Gastroesophageal sphincter (tissue), 4 donors: ENCODE results near the gene ZNF18. TPM values are rescaled to one million over a fixed set of nuclear protein-coding genes. Genes with fewer than 3 reads are reported as not detected.

ENCODE experiments used
- ATAC-seq: fragments of 150-250 bp; one replicate; pipeline ENCODE4 v1.9.1; 2016; ENCODE audit warnings: mild to moderate bottlenecking, moderate library complexity
- H3K27ac ChIP-seq, 4 donors: fragments of 200-600 bp; sonication (generic) in 3 of 4; 1 replicate in 3 of 4; 2 replicates in 1 of 4; pipeline ENCODE4 v1.5.1; 2016 to 2019
- H3K27me3 ChIP-seq: fragments of 200-600 bp; sonication (generic); one replicate; pipeline ENCODE4 v1.5.1; 2019
- H3K36me3 ChIP-seq, 2 donors: fragments of 200-600 bp; sonication (generic); one replicate each; pipeline ENCODE4 v1.5.1; 2019; ENCODE audit warnings: control low read depth in 1 of 2
- H3K4me1 ChIP-seq, 3 donors: fragments of 200-600 bp; sonication (generic); 1 replicate in 2 of 3; 2 replicates in 1 of 3; pipeline ENCODE4 v1.5.1; 2016 to 2019; ENCODE audit warnings: control low read depth in 2 of 3
- H3K4me3 ChIP-seq, 2 donors: fragments of 200-600 bp; sonication (generic); one replicate each; pipeline ENCODE4 v1.5.1; 2019; ENCODE audit warnings: mild to moderate bottlenecking in 1 of 2, moderate library complexity in 1 of 2
- H3K9me3 ChIP-seq, 3 donors: fragments of 200-600 bp; sonication (generic); one replicate each; pipeline ENCODE4 v1.5.1; 2017 to 2019; ENCODE audit warnings: control low read depth in 2 of 3
- CTCF ChIP-seq, 4 experiments: fragments of 200-600 bp in 2 of 4; fragments of 450-650 bp in 2 of 4; sonication (generic) in 1 of 4; IDR thresholded peaks; one replicate each; pipeline ENCODE4 v1.5.1; 2017 to 2019; ENCODE audit warnings: antibody characterized with exemption in 4 of 4, mild to moderate bottlenecking in 2 of 4, moderate library complexity in 2 of 4
- EP300 ChIP-seq: sonication (generic); formaldehyde crosslinking; IDR thresholded peaks from one replicate; pipeline ENCODE4 v1.6.1; 2017; ENCODE audit warnings: antibody characterized with exemption, mild to moderate bottlenecking
- POLR2A ChIP-seq, 2 donors: fragments of 450-650 bp; IDR thresholded peaks; one replicate each; pipeline ENCODE4 v1.6.1; 2017; ENCODE audit warnings: antibody characterized with exemption in 2 of 2, mild to moderate bottlenecking in 2 of 2, moderate library complexity in 1 of 2
- POLR2AphosphoS5 ChIP-seq: sonication (generic); formaldehyde crosslinking; IDR thresholded peaks from one replicate; pipeline ENCODE4 v1.6.1; 2017; ENCODE audit warnings: antibody characterized with exemption
- WGBS, 2 donors: methylation state at CpG; one replicate each; pipeline ENCODE4 v1.1.5; 2018; ENCODE audit warnings: low coverage in 1 of 2; 5-methylcytosine and 5-hydroxymethylcytosine counted together
- total RNA-seq, 4 donors: library from RNA; depleted of rRNA; stranded (reverse); fragments of >200 nt; gene quantifications; one replicate each; pipeline ENCODE4 v1.1.0, GENCODE V29; 2016

Gene ZNF18
- total RNA-seq, 4 donors from 2014 or later = 7.2 to 9.0 (median 8.0) TPM

GRCh38 chr17:12007466-12007865, 10.2 kb upstream of the ZNF18 start:
- Histone ChIP-seq H3K36me3 (no peaks in the 10 kb centered on the region), H3K9me3 (no peaks in the 10 kb centered on the region), H3K27ac (no peak overlapping the region), H3K27me3 (peaks cover 12% of the 10 kb centered on the region), H3K4me3 (no peak overlapping the region), H3K4me1 (no peaks in the 10 kb centered on the region)
- 78% methylated on average over 5 of the region's 5 CpGs; no CpG with 5 or more reads in 1 of the 2 donors for WGBS, 2 donors
- ATAC-seq = no peak
- TF ChIP-seq POLR2AphosphoS5 = no peak
- TF ChIP-seq POLR2A (IDR thresholded peaks at IDR 0.05) = no peak

- 83 to 84% methylated on average over 3 to 4 of the region's 5 CpGs for WGBS, 2 donors
- Histone ChIP-seq H3K27ac (no peak overlapping the region), H3K4me1 (peaks cover 0 to 11% (median 0%) of the 10 kb centered on the region in 3 donors), H3K4me3 (no peak overlapping the region), H3K9me3 (no peaks in the 10 kb centered on the region), H3K36me3 (no peaks in the 10 kb centered on the region), H3K27me3 (no peaks in the 10 kb centered on the region)
- TF ChIP-seq POLR2A (IDR thresholded peaks at IDR 0.05) (no peak), CTCF (IDR thresholded peaks at IDR 0.05) (no peak), POLR2AphosphoS5 (no peak), EP300 (no peak)
- no peak for ATAC-seq
Observed at GRCh38 chr17:11999696-12000095, 2.4 kb upstream of the ZNF18 start.

- WGBS, 2 donors = 29 to 63% methylated on average over 1 to 4 of the region's 4 CpGs
- peak overlapping the region; percentile 83 to 99 for H3K4me3 ChIP-seq
Observed at GRCh38 chr17:11997972-11998233, 628 bp upstream of the ZNF18 start.

GRCh38 chr17:11996722-11997146, 541 bp downstream of the ZNF18 start:
- TF ChIP-seq POLR2A (IDR thresholded peaks at IDR 0.05) (no peak), EP300 (no peak), CTCF (IDR thresholded peaks at IDR 0.05) (peak in 2 of 4 experiments; percentile 37), POLR2AphosphoS5 (no peak)
- no peak for ATAC-seq
- H3K27ac ChIP-seq = peak overlapping the region; percentile 91 to 95 (median 92)
- 0 to 3% methylated on average over 4 of the region's 14 CpGs for WGBS, 2 donors
- H3K27me3 ChIP-seq = no peaks in the 10 kb centered on the region
- no peaks in the 10 kb centered on the region for H3K9me3 ChIP-seq
- peak overlapping the region; percentile 83 to 99 for H3K4me3 ChIP-seq
- peaks cover 0 to 11% of the 10 kb centered on the region in 2 donors for H3K36me3 ChIP-seq
- H3K4me1 ChIP-seq = peaks cover 0 to 11% (median 0%) of the 10 kb centered on the region in 3 donors

More at GRCh38 chr17:11997972-11998233, 628 bp upstream of the ZNF18 start:
- H3K36me3 ChIP-seq = no peaks in the 10 kb centered on the region
- peaks cover 0 to 11% (median 0%) of the 10 kb centered on the region in 3 donors for H3K4me1 ChIP-seq
- peak overlapping the region; percentile 64 to 94 (median 91) for H3K27ac ChIP-seq
- TF ChIP-seq POLR2A (IDR thresholded peaks at IDR 0.05) (no peak), EP300 (no peak), POLR2AphosphoS5 (no peak), CTCF (IDR thresholded peaks at IDR 0.05) (no peak)
- H3K9me3 ChIP-seq = no peaks in the 10 kb centered on the region
- ATAC-seq = no peak
- H3K27me3 ChIP-seq = no peaks in the 10 kb centered on the region

GRCh38 chr17:11991461-11991860, 5.8 kb downstream of the ZNF18 start:
- H3K27me3 ChIP-seq = no peaks in the 10 kb centered on the region
- H3K4me1 ChIP-seq = peaks cover 0 to 17% (median 2%) of the 10 kb centered on the region in 3 donors
- ATAC-seq = no peak
- H3K9me3 ChIP-seq = no peaks in the 10 kb centered on the region
- H3K4me3 ChIP-seq = no peak overlapping the region
- 30 to 60% methylated on average over 2 to 4 of the region's 4 CpGs for WGBS, 2 donors
- no peak for TF ChIP-seq POLR2AphosphoS5
- TF ChIP-seq CTCF (IDR thresholded peaks at IDR 0.05) = no peak
- no peak for TF ChIP-seq EP300
- no peak for TF ChIP-seq POLR2A (IDR thresholded peaks at IDR 0.05)
- H3K36me3 ChIP-seq = peaks cover 0 to 49% of the 10 kb centered on the region in 2 donors
- H3K27ac ChIP-seq = no peak overlapping the region
